Suprapubic skin (tissue), 3 donors: Measurements from ENCODE around the gene SETD4.

ENCODE experiments used
- CTCF ChIP-seq, 2 donors: fragments of 200-600 bp in 1 of 2; fragments of 450-650 bp in 1 of 2; sonication (generic) in 1 of 2; IDR thresholded peaks; one replicate each; pipeline ENCODE4 v1.5.1; 2016 to 2019; ENCODE audit warnings: antibody characterized with exemption in 2 of 2, mild to moderate bottlenecking in 1 of 2, moderate library complexity in 1 of 2
- POLR2A ChIP-seq, 2 donors: fragments of 450-650 bp; IDR thresholded peaks; one replicate each; pipeline ENCODE4 v1.6.1; 2017; ENCODE audit warnings: antibody characterized with exemption in 2 of 2, mild to moderate bottlenecking in 2 of 2, moderate library complexity in 2 of 2

- TF ChIP-seq POLR2A (IDR thresholded peaks at IDR 0.05) (no peak), CTCF (IDR thresholded peaks at IDR 0.05) (no peak)
Measured at GRCh38 chr21:36075953-36076352, 15.6 kb upstream of the SETD4 start.
